Type B pancreatic cell (in vitro differentiated cells): ENCODE measurements around the gene AIG1. TPM values are rescaled to one million over a fixed set of nuclear protein-coding genes. Genes with fewer than 3 reads are reported as not detected.

Source experiments
- DNase-seq: peaks from one replicate; pipeline ENCODE4 v3.0.0; 2021; ENCODE audit warnings: mixed read lengths; ENCODE audit not compliant: unreplicated experiment; ENCODE audit errors: extremely low spot score
- H3K27ac Mint-ChIP-seq: 2 replicates; pipeline ENCODE4 v1.8.0; 2021; ENCODE audit warnings: mild to moderate bottlenecking, mixed read lengths
- H3K27me3 Mint-ChIP-seq: 2 replicates; pipeline ENCODE4 v1.8.0; 2021; ENCODE audit warnings: mixed read lengths
- H3K36me3 Mint-ChIP-seq: 2 replicates; pipeline ENCODE4 v1.8.0; 2021; ENCODE audit warnings: mixed read lengths
- H3K4me1 Mint-ChIP-seq: one replicate; pipeline ENCODE4 v1.8.0; 2021; ENCODE audit warnings: mixed read lengths; ENCODE audit not compliant: unreplicated experiment
- H3K4me3 Mint-ChIP-seq: 2 replicates; pipeline ENCODE4 v1.8.0; 2021; ENCODE audit warnings: mild to moderate bottlenecking, mixed read lengths
- H3K9me3 Mint-ChIP-seq: 2 replicates; pipeline ENCODE4 v1.8.0; 2021; ENCODE audit warnings: mixed read lengths
- CTCF ChIP-seq: fragments of 200-600 bp; sonication (generic); conservative IDR thresholded peaks from 2 replicates; pipeline ENCODE4 v1.5.0; 2021; ENCODE audit warnings: antibody characterized with exemption, mild to moderate bottlenecking
- total RNA-seq: library from RNA; stranded (reverse); gene quantifications from 2 replicates; pipeline ENCODE4 v1.2.1, GENCODE V29; 2021; ENCODE audit warnings: low replicate concordance

Gene AIG1
- total RNA-seq, 1 donor from 2014 or later, result 34.3 TPM

GRCh38 chr6:143262859-143263258, 202.2 kb downstream of the AIG1 start:
- Mint-ChIP-seq H3K36me3 (no peaks in the 10 kb centered on the region), H3K27me3 (no peaks in the 10 kb centered on the region), H3K27ac (no peak overlapping the region), H3K4me1 (peaks cover 26% of the 10 kb centered on the region), H3K4me3 (no peak overlapping the region), H3K9me3 (no peaks in the 10 kb centered on the region)
- TF ChIP-seq CTCF, result no peak
- DNase-seq, result no peak

- no peaks in the 10 kb centered on the region for H3K9me3 Mint-ChIP-seq
- no peak overlapping the region for H3K4me3 Mint-ChIP-seq
- no peaks in the 10 kb centered on the region for H3K36me3 Mint-ChIP-seq
- no peaks in the 10 kb centered on the region for H3K27me3 Mint-ChIP-seq
- no peak for TF ChIP-seq CTCF
- no peak overlapping the region for H3K27ac Mint-ChIP-seq
- DNase-seq, result no peak
- H3K4me1 Mint-ChIP-seq, result peaks cover 26% of the 10 kb centered on the region
Measured at GRCh38 chr6:143264379-143264778, 203.7 kb downstream of the AIG1 start.

GRCh38 chr6:143264986-143265764, 204.5 kb downstream of the AIG1 start:
- DNase-seq, result no peak
- peaks cover 26% of the 10 kb centered on the region for H3K4me1 Mint-ChIP-seq
- no peak overlapping the region for H3K4me3 Mint-ChIP-seq
- no peaks in the 10 kb centered on the region for H3K36me3 Mint-ChIP-seq
- H3K27ac Mint-ChIP-seq, result peak overlapping the region; percentile 27
- no peaks in the 10 kb centered on the region for H3K27me3 Mint-ChIP-seq
- no peak for TF ChIP-seq CTCF
- H3K9me3 Mint-ChIP-seq, result no peaks in the 10 kb centered on the region

GRCh38 chr6:143267760-143268159, 207.1 kb downstream of the AIG1 start:
- H3K27me3 Mint-ChIP-seq, result no peaks in the 10 kb centered on the region
- TF ChIP-seq CTCF, result no peak
- no peaks in the 10 kb centered on the region for H3K36me3 Mint-ChIP-seq
- peaks cover 4% of the 10 kb centered on the region for H3K9me3 Mint-ChIP-seq
- no peak overlapping the region for H3K27ac Mint-ChIP-seq
- H3K4me3 Mint-ChIP-seq, result no peak overlapping the region
- H3K4me1 Mint-ChIP-seq, result peaks cover 15% of the 10 kb centered on the region
- DNase-seq, result no peak

- DNase-seq, result no peak
- Mint-ChIP-seq H3K27me3 (no peaks in the 10 kb centered on the region), H3K4me3 (no peak overlapping the region), H3K36me3 (no peaks in the 10 kb centered on the region), H3K27ac (no peak overlapping the region), H3K4me1 (peaks cover 15% of the 10 kb centered on the region), H3K9me3 (peaks cover 4% of the 10 kb centered on the region)
- TF ChIP-seq CTCF, result no peak
Measured at GRCh38 chr6:143268439-143268838, 207.8 kb downstream of the AIG1 start.
